ENCODE data around the gene MTAP.

Gene MTAP

GRCh38 chr9:21848615-21849014 is 46.2 kb downstream of the MTAP start:
- H3K27me3 ChIP-seq (ENCODE audit: control insufficient read depth, insufficient read depth, low read length), result no peaks in the 10 kb centered on the region
- TF ChIP-seq CTCF (IDR thresholded peaks at IDR 0.05), result no peak
- no peak overlapping the region for H3K4me2 ChIP-seq (ENCODE audit: low read length)
- H3K27ac ChIP-seq, result no peak overlapping the region
- no peaks in the 10 kb centered on the region for H3K79me2 ChIP-seq
- H2AFZ ChIP-seq, result no peak overlapping the region
- no peaks in the 10 kb centered on the region for H3K36me3 ChIP-seq (ENCODE audit: control insufficient read depth, insufficient read depth, low read length)
- H3K9me3 ChIP-seq (ENCODE audit: control insufficient read depth, low read length), result no peaks in the 10 kb centered on the region
- H3K9ac ChIP-seq, result no peak overlapping the region
- H3K4me3 ChIP-seq (ENCODE audit: low read depth, low read length), result no peak overlapping the region
- H3K4me1 ChIP-seq, result no peaks in the 10 kb centered on the region

GRCh38 chr9:21852754-21853153 is 50.3 kb downstream of the MTAP start:
- H3K9ac ChIP-seq, result no peak overlapping the region
- H3K4me2 ChIP-seq (ENCODE audit: low read length), result no peak overlapping the region
- no peaks in the 10 kb centered on the region for H3K36me3 ChIP-seq (ENCODE audit: control insufficient read depth, insufficient read depth, low read length)
- H3K9me3 ChIP-seq (ENCODE audit: control insufficient read depth, low read length), result no peaks in the 10 kb centered on the region
- no peak overlapping the region for H2AFZ ChIP-seq
- H3K79me2 ChIP-seq, result no peaks in the 10 kb centered on the region
- no peak overlapping the region for H3K27ac ChIP-seq
- TF ChIP-seq CTCF (IDR thresholded peaks at IDR 0.05), result no peak
- no peak overlapping the region for H3K4me3 ChIP-seq (ENCODE audit: low read depth, low read length)
- H3K4me1 ChIP-seq, result no peaks in the 10 kb centered on the region
- H3K27me3 ChIP-seq (ENCODE audit: control insufficient read depth, insufficient read depth, low read length), result no peaks in the 10 kb centered on the region

- H2AFZ ChIP-seq, result no peak overlapping the region
- no peaks in the 10 kb centered on the region for H3K27me3 ChIP-seq (ENCODE audit: control insufficient read depth, insufficient read depth, low read length)
- no peaks in the 10 kb centered on the region for H3K4me1 ChIP-seq
- no peak overlapping the region for H3K9ac ChIP-seq
- no peak overlapping the region for H3K27ac ChIP-seq
- H3K4me3 ChIP-seq (ENCODE audit: low read depth, low read length), result no peak overlapping the region
- H3K4me2 ChIP-seq (ENCODE audit: low read length), result no peak overlapping the region
- no peaks in the 10 kb centered on the region for H3K9me3 ChIP-seq (ENCODE audit: control insufficient read depth, low read length)
- no peaks in the 10 kb centered on the region for H3K36me3 ChIP-seq (ENCODE audit: control insufficient read depth, insufficient read depth, low read length)
- TF ChIP-seq CTCF (IDR thresholded peaks at IDR 0.05), result no peak
- H3K79me2 ChIP-seq, result no peaks in the 10 kb centered on the region
Measured at GRCh38 chr9:21853414-21853813, 51.0 kb downstream of the MTAP start.

GRCh38 chr9:21854119-21854518 is 51.7 kb downstream of the MTAP start:
- Histone ChIP-seq H3K27ac (no peak overlapping the region), H3K4me2 (ENCODE audit: low read length) (no peak overlapping the region), H3K79me2 (no peaks in the 10 kb centered on the region), H3K4me1 (no peaks in the 10 kb centered on the region), H3K9me3 (ENCODE audit: control insufficient read depth, low read length) (no peaks in the 10 kb centered on the region), H3K27me3 (ENCODE audit: control insufficient read depth, insufficient read depth, low read length) (no peaks in the 10 kb centered on the region), H2AFZ (no peak overlapping the region), H3K36me3 (ENCODE audit: control insufficient read depth, insufficient read depth, low read length) (no peaks in the 10 kb centered on the region), H3K9ac (no peak overlapping the region), H3K4me3 (ENCODE audit: low read depth, low read length) (no peak overlapping the region)
- TF ChIP-seq CTCF (IDR thresholded peaks at IDR 0.05), result no peak

- no peaks in the 10 kb centered on the region for H3K27me3 ChIP-seq (ENCODE audit: control insufficient read depth, insufficient read depth, low read length)
- H3K27ac ChIP-seq, result no peak overlapping the region
- H3K9ac ChIP-seq, result no peak overlapping the region
- H3K79me2 ChIP-seq, result no peaks in the 10 kb centered on the region
- no peak overlapping the region for H3K4me3 ChIP-seq (ENCODE audit: low read depth, low read length)
- no peaks in the 10 kb centered on the region for H3K4me1 ChIP-seq
- no peak for TF ChIP-seq CTCF (IDR thresholded peaks at IDR 0.05)
- no peaks in the 10 kb centered on the region for H3K36me3 ChIP-seq (ENCODE audit: control insufficient read depth, insufficient read depth, low read length)
- no peak overlapping the region for H3K4me2 ChIP-seq (ENCODE audit: low read length)
- H3K9me3 ChIP-seq (ENCODE audit: control insufficient read depth, low read length), result no peaks in the 10 kb centered on the region
- H2AFZ ChIP-seq, result no peak overlapping the region
Measured at GRCh38 chr9:21854594-21854993, 52.2 kb downstream of the MTAP start.

Data from parathyroid adenoma (tissue), 2 donors.